ENCODE results near the gene PAK1.
"Not testable (repeated sequence)": the region's sequence is repeated elsewhere in the genome, so short reads cannot be mapped to it uniquely, and the experiment has no call there.

The PAK1 gene

GRCh38 chr11:77301510-77301909 is 172.4 kb downstream of the PAK1 start, which contains the start of gene GDPD4:
Gene GDPD4, minus strand, starts transcription at chr11:77301686. Its CDS starts 16,549 bp downstream, at chr11:77285137.
- DNase-seq: no peak

GRCh38 chr11:77300695-77301094 is 173.2 kb downstream of the PAK1 start:
- no peak for DNase-seq

GRCh38 chr11:77300028-77300427 is 173.9 kb downstream of the PAK1 start:
- DNase-seq: not testable (repeated sequence)

DNA sequence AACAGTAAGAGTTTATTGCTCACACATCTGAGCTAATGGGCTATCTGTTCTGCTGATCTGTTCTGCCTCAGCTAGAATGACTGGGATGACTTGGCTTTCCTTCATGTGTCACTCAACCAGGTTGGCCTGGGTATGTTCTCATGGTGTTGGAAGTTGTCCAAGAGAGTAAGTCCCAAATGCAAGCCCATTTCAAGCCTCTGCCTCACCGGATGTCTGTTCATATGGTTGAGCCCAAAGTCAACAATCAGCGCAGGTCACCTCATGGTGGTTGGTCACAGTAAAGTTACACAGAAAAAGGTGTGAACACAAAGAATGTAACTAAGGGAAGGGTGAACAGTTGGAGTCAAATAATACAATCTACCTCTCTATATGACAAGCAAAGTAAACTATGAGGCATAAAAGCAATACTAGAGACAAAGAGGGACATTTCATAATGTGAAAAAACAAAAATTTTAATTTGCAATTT is 174.3 kb downstream of the PAK1 start:
- no peak for DNase-seq

- no peak for DNase-seq
These were observed 179.9 kb downstream of the PAK1 start for GRCh38 chr11:77294040-77294439.

- no peak for DNase-seq
These were observed 184.2 kb downstream of the PAK1 start for GRCh38 chr11:77289737-77290136.

- DNase-seq: peak; percentile 91
These were observed 186.2 kb downstream of the PAK1 start for GRCh38 chr11:77287615-77288273.

- peak; percentile 37 for DNase-seq
These were observed 186.8 kb downstream of the PAK1 start for GRCh38 chr11:77287136-77287535.

DNA sequence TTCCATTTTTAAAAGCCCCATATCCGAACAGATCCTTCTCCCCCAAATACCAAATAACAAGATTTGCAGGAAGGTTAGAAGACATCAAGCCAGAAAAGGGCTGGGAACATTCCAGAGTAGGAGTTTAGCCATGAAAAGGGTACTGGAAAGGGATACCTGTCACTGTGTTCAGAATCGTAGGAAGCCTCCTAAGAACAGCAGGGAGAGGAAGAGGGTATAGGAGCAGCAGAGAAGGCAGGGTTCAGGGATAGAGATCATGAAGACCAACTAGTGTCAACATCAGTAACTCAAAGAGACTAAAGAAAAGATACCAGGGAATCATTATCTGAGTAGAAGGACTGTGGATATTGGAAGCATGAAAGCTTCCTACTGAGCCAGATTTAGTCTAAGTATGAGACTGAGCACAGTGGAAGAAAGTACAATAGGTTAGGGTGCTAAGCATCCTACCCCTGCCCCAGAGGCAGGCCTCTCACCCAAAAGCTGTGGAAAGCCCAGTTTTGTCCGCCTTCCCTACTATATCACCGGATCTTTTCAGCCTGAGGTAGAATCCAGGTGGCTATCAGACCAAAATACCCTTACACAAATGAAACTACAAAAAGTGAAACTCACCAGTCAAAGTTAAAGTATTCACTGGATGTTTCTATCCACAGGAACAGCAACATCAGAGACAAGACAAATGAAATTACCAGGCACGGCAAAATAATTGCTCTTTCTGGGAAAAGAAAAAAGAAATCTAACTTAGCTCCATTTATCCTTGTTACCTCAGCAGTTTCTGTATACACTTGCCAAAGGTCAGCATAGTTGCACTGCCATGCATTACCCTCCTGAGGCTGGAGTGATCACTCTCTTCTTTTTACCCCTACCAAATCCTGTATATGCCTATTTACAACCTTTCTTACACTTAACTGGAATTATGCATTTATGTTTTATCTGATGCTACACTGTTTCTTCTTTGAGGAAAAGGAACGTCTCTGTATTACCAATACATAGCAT is 189.1 kb downstream of the PAK1 start:
- DNase-seq: no peak

GRCh38 chr11:77283101-77283500 is 190.8 kb downstream of the PAK1 start:
- no peak for DNase-seq

DNA sequence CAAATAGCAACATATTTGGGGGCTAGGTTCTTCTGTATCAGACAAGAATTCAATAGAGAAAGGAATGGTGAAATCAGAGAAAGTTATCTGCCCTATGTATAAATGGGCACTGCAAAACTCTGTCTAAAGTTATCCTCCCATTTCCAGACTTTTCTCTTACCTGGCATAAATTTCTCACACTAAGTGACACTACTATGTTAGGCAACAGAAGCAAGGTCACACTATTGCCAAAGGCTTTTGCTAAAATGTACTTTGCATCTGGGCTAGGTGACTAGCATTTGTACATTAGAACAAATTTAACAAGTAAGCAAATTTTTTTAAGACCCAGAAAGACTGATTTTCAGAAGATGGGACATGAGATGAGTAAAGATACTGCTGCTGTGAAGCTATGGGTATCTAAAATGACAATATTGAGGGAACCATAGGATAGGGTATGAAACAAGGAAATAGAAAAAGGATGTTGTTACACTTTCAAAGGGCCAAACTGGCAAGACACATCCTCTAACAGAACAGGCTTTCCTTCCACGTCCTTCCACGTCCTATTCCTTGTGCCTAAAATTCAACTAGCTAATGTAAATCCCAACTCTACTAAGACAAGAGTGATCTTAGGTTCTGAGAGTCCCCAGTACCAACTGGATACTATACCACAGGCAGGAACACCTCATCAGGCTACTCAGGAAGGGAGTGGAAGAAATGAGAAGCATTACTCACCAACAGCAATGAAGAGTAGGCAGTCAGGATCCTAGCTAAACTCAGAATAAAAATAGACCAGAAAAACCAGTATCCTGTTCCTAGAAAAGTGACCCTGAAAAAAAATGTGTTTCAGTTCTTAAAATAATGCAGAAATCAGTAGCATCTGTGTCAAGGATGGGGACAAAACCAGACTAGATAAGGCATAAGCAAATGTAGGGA is 195.0 kb downstream of the PAK1 start:
- DNase-seq: peak; percentile 25

GRCh38 chr11:77276271-77276670 is 197.6 kb downstream of the PAK1 start:
- DNase-seq: no peak
